Measurements from ENCODE around the gene ZNF205. TPM values are rescaled to one million over a fixed set of nuclear protein-coding genes. Genes with fewer than 3 reads are reported as not detected.

Gene ZNF205
- total RNA-seq, 1 experiment from 2014 or later = 18.3 TPM

DNA sequence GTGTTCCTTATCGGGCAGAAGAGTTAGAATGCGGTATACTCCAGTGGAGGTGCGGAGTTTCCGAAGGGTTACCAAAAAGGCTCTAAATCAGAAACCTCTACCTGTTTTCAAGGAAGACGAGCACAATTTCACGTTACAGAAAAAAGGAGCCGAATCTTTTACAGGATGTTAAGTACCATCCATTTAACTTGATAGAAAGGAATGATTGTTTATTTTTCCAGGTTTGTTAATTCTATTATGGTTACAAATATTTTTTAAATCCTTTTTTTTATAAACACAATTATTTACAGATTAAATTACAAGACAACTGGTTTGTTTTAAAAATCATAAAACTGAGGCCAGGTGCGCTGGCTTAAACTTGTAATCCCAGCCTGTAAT is 40.6 kb downstream of the ZNF205 start:
- Histone ChIP-seq H3K4me3 (ENCODE audit: low read depth in 2 of 2, low read length in 2 of 2) (peak overlapping the region; percentile 70 to 96), H3K4me1 (ENCODE audit: control insufficient read depth, insufficient read depth, low read length) (peaks cover 12% of the 10 kb centered on the region; the same call in 1 of the 2 replicates), H3K9me3 (ENCODE audit: control insufficient read depth, insufficient read depth, low read depth, low read length) (no peaks in the 10 kb centered on the region), H3K27me3 (ENCODE audit: control insufficient read depth, insufficient read depth, low read length) (no peaks in the 10 kb centered on the region), H3K36me3 (ENCODE audit: control insufficient read depth, insufficient read depth, low read length) (peaks cover 2% of the 10 kb centered on the region; the same call in 1 of the 2 replicates), H3K27ac (ENCODE audit: low read length) (no peak overlapping the region)
- in situ Hi-C loops (cut with HindIII; ENCODE audit: low pct_unique_long_range_greater_than_20kb, low sequenced_read_pairs) (no loop called here), intact Hi-C loops (cut with micrococcal nuclease; ENCODE audit: unreplicated experiment) (no loop called here)
- BruUV-seq (replicated peaks) = no TSS peak
- TF ChIP-seq POLR2AphosphoS5 (IDR thresholded peaks at IDR 0.05; ENCODE audit: low read depth, low read length) (no peak), SIN3A (IDR thresholded peaks at IDR 0.05; ENCODE audit: borderline replicate concordance, insufficient read depth, low read depth, low read length) (no peak), TCF7L2 (IDR thresholded peaks at IDR 0.05; ENCODE audit: low read depth, low read length) (no peak; the same call in 1 of the 2 replicates)
- TF ChIP-seq, protein P1, sequence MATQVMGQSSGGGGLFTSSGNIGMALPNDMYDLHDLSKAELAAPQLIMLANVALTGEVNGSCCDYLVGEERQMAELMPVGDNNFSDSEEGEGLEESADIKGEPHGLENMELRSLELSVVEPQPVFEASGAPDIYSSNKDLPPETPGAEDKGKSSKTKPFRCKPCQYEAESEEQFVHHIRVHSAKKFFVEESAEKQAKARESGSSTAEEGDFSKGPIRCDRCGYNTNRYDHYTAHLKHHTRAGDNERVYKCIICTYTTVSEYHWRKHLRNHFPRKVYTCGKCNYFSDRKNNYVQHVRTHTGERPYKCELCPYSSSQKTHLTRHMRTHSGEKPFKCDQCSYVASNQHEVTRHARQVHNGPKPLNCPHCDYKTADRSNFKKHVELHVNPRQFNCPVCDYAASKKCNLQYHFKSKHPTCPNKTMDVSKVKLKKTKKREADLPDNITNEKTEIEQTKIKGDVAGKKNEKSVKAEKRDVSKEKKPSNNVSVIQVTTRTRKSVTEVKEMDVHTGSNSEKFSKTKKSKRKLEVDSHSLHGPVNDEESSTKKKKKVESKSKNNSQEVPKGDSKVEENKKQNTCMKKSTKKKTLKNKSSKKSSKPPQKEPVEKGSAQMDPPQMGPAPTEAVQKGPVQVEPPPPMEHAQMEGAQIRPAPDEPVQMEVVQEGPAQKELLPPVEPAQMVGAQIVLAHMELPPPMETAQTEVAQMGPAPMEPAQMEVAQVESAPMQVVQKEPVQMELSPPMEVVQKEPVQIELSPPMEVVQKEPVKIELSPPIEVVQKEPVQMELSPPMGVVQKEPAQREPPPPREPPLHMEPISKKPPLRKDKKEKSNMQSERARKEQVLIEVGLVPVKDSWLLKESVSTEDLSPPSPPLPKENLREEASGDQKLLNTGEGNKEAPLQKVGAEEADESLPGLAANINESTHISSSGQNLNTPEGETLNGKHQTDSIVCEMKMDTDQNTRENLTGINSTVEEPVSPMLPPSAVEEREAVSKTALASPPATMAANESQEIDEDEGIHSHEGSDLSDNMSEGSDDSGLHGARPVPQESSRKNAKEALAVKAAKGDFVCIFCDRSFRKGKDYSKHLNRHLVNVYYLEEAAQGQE (IDR thresholded peaks at IDR 0.05; ENCODE audit: insufficient read depth in 1 of 2, low read depth in 2 of 2, low read length in 1 of 2) = no peak
- TF ChIP-seq, protein P2, sequence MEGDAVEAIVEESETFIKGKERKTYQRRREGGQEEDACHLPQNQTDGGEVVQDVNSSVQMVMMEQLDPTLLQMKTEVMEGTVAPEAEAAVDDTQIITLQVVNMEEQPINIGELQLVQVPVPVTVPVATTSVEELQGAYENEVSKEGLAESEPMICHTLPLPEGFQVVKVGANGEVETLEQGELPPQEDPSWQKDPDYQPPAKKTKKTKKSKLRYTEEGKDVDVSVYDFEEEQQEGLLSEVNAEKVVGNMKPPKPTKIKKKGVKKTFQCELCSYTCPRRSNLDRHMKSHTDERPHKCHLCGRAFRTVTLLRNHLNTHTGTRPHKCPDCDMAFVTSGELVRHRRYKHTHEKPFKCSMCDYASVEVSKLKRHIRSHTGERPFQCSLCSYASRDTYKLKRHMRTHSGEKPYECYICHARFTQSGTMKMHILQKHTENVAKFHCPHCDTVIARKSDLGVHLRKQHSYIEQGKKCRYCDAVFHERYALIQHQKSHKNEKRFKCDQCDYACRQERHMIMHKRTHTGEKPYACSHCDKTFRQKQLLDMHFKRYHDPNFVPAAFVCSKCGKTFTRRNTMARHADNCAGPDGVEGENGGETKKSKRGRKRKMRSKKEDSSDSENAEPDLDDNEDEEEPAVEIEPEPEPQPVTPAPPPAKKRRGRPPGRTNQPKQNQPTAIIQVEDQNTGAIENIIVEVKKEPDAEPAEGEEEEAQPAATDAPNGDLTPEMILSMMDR (IDR thresholded peaks at IDR 0.05) = no peak
- DNase-seq (ENCODE audit: low read depth, low spot score) (no peak), ATAC-seq (no peak)
- ChIA-PET POLR2A (no interaction called here), CTCF (interaction anchor here (0.6 to 1.4 kb wide), 3 partner anchors 9 to 19 kb away, joined by 3 to 8 read pairs (median 3); no protein-coding TSS in a partner anchor)

- CTCF ChIA-PET = no interaction called here
- no peak for TF ChIP-seq TCF7L2 (IDR thresholded peaks at IDR 0.05; ENCODE audit: low read depth, low read length)
- TF ChIP-seq SIN3A (IDR thresholded peaks at IDR 0.05; ENCODE audit: borderline replicate concordance, insufficient read depth, low read depth, low read length) = no peak
- TF ChIP-seq, protein P2 (IDR thresholded peaks at IDR 0.05) = no peak
- no peak for TF ChIP-seq POLR2AphosphoS5 (IDR thresholded peaks at IDR 0.05; ENCODE audit: low read depth, low read length)
- TF ChIP-seq, protein P1 (IDR thresholded peaks at IDR 0.05; ENCODE audit: insufficient read depth in 1 of 2, low read depth in 2 of 2, low read length in 1 of 2) = no peak
- no TSS peak for BruUV-seq (replicated peaks)
- Histone ChIP-seq H3K4me3 (ENCODE audit: low read depth in 2 of 2, low read length in 2 of 2) (no peak overlapping the region), H3K27me3 (ENCODE audit: control insufficient read depth, insufficient read depth, low read length) (no peaks in the 10 kb centered on the region), H3K27ac (ENCODE audit: low read length) (no peak overlapping the region), H3K36me3 (ENCODE audit: control insufficient read depth, insufficient read depth, low read length) (no peaks in the 10 kb centered on the region), H3K9me3 (ENCODE audit: control insufficient read depth, insufficient read depth, low read depth, low read length) (no peaks in the 10 kb centered on the region), H3K4me1 (ENCODE audit: control insufficient read depth, insufficient read depth, low read length) (0 out of 2 replicates have a peak, but pooled peaks cover 3% of the 10 kb centered on the region)
- in situ Hi-C loops (cut with HindIII; ENCODE audit: low pct_unique_long_range_greater_than_20kb, low sequenced_read_pairs) (no loop called here), intact Hi-C loops (cut with micrococcal nuclease; ENCODE audit: unreplicated experiment) (no loop called here)
- POLR2A ChIA-PET = no interaction called here
- DNase-seq (ENCODE audit: low read depth, low spot score) (no peak), ATAC-seq (no peak)
These were observed 42.8 kb downstream of the ZNF205 start for GRCh38 chr16:3155181-3155580.
